HTERT RPE-1 (cell line): ENCODE results near the gene ZYX.
"Not testable (repeated sequence)": the region's sequence is repeated elsewhere in the genome, so short reads cannot be mapped to it uniquely, and the experiment has no call there.

Experiments
- in situ Hi-C: fragments of 300-500 bp; cut with MboI; formaldehyde crosslinking; loops from 4 replicates; pipeline ENCODE4 v1.14.3; 2020; ENCODE audit warnings: low sequenced_read_pairs

The ZYX gene

DNA sequence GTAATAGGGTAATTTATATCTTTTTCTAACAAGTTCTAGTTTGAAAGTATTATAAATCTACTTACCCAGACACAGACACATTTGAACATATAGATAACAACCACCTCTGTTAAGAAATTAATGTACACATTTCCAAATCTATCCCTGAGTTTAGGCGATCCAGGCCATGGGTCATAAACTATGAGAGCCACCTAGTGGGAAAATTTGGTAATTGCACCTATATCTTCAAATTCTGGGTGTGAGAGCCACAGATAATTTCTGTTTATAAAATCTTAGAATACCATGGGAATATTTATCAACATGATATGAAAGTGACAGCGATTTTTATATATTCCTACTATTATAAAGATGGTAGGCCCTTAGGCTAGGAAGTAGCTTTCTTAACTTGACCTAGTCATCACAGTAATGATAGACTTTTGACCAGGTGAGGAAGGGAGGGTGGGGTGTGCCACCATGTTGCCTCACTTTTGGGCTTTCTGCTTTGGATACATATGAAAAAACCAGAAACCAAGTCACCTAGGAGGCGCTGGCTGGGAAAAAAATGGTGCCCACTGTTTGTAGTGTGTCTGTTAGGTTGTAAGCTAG lies 35.5 kb downstream of the ZYX start:
- in situ Hi-C loops: no loop called here

DNA sequence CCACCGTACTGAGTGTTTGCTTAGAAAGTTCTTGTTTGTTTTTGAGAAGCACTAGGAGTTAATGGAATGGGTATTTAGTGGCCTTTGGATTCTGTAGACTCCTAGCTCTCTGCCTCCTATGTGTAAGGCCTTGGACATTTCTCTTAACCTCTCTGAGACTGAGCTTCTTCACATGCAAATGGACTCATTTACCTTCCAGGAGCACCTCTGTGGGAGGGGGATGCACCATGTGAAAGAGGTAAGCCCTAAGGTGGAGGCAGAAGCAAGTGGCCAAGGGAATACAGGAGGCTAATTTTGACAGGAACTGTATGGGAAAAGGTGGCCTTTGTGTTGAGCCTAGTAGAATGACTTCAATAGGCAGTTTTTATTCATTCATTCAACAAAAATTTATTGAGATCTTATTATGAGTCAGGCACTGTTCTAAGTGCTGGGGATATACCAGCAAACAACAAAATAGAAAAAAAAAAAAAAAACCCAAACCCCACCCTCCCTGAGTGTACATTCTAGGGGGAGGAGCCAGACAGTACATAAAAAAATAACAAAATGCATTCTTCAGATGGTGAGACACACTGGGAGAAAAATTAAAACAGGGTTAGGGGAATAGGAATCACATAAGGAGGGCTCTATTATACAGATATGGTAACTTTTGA lies 36.7 kb downstream of the ZYX start:
- in situ Hi-C loops: no loop called here

- in situ Hi-C loops: no loop called here
Observed at GRCh38 chr7:143418681-143419458, 37.7 kb downstream of the ZYX start.

- in situ Hi-C loops: no loop called here
Observed at GRCh38 chr7:143419880-143420279, 38.7 kb downstream of the ZYX start.

DNA sequence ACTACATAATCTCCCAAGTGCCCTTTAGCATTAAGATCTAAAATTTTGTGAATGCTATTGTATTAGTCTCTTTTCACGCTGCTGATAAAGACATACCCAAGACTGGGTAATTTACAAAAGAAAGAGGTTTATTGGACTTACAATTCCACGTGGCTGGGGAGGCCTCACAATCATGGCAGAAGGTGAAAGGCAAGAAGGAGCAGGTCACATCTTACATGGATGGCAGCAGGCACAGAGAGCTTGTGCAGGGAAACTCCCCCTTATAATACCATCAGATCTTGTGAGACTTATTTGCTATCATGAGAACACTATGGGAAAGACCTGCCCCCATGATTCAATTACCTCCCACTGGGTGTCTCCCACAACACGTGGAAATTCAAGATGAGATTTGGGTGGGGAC lies 39.5 kb downstream of the ZYX start:
- in situ Hi-C loops: not testable (repeated sequence)

DNA sequence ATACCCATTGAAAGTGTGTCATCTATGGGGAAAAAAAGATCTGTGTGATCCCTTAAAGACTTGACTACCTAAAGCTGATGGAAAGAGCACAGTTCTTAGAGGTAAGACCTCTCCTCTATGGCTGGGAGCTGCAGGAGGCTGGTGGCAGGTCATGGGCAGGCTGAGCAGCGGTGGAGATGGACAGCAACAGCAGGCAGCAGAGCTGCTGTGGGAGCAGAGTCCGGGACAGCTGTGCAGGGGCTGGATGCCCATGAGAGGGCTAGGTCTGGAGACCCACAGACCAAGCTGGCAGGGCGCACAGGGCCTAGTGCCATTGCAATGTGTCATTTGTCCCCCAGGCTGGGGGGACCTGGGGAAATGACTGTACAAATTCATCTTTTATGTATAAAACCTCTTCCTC lies 40.9 kb downstream of the ZYX start:
- in situ Hi-C loops: no loop called here

- in situ Hi-C loops: not testable (repeated sequence)
Observed at GRCh38 chr7:143424476-143424875, 43.3 kb downstream of the ZYX start.

GRCh38 chr7:143426479-143427142 lies 45.5 kb downstream of the ZYX start:
- in situ Hi-C loops: no loop called here

DNA sequence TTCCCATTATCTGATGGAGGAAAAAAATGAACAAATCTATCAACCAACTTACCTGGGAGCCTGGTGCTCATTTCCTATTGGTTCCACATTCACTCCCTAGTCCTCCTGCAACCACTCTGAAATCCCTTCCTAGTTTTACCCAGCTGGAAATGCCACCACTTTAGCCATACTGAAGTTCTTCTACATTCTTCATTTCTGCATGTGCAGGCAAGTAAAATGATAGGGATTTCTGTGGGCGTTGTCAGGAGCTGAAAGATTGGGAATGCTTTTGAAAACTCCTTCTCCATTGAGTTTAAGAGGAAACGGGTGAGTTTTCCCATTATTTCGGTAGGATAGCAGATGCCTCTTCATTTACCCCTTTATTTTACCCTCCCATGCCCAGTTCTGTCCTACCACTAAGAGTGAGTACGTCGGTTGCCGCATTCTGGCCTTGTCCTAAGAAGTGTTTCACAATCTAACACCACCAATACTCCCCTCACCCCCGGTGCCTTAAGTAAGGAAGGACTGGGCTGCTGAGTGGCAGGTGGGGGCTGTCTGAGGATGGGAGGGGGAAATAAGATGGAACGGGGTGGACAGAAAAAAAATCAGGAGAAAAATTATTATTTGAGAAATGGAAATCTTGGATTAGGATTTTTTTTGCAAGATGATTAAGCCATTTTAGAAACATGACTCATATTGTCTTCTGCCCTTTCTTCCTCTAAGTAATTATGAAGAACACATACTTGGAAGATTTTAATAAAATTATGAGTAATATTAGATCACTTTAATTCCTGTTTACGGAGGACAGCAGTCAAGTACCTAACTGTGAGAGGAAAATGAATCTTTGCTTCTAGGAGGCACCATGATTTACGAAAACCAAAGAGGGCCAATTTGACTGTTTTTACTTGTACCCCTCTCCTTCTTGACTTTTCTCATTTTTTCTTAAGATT lies 48.9 kb downstream of the ZYX start:
- in situ Hi-C loops: no loop called here

- in situ Hi-C loops: no loop called here
Observed at GRCh38 chr7:143431109-143431508, 50.0 kb downstream of the ZYX start.

- in situ Hi-C loops: no loop called here
Observed at GRCh38 chr7:143433759-143434158, 52.6 kb downstream of the ZYX start.

DNA sequence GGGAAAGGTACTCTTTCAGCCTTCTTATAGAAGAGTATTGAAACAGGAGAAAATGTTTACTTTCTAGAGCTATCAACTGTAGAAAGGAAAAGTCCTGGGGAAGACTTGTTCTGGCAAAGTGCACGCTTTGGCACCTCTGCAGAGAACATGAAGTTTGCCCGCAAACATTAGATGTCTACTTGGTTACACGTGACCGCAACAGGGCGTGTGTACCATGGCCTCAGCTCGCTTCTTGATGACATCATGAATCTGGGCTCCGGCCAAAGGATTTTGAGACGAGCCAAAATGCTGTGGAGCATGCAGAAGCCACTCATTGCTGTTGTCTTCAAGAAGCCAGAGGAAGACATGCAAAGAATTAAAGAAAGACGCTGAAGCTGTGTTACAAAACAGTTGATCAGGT lies 53.5 kb downstream of the ZYX start:
- in situ Hi-C loops: no loop called here

DNA sequence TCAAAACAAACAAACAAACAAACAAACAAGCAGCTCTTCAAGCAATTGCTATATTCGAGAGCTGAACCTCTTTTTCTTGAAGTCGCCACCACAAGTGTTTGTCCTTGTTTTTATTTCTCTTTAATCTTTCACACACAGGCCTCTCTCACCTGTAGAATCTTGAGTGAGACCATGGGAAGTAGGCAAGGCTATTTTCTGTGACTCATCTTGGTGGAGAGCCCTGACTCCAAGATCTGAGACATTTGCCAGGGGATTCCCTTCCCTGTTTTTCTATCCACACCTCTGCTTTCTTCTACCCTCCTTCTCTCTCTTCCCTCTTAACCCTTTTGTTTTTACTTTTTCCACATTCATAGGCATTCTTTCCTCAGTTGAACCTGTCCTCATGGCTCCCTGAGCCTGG lies 54.1 kb downstream of the ZYX start:
- in situ Hi-C loops: no loop called here

- in situ Hi-C loops: no loop called here
Observed at GRCh38 chr7:143436325-143436946, 55.3 kb downstream of the ZYX start.

GRCh38 chr7:143437578-143437977 lies 56.4 kb downstream of the ZYX start:
- in situ Hi-C loops: no loop called here

GRCh38 chr7:143439866-143440265 lies 58.7 kb downstream of the ZYX start:
- in situ Hi-C loops: no loop called here
